Heart left ventricle (tissue), 16 donors: ENCODE measurements around the gene C6orf141. TPM values are rescaled to one million over a fixed set of nuclear protein-coding genes. Genes with fewer than 3 reads are reported as not detected.

ENCODE experiments used
- ATAC-seq, 4 donors: fragments of 200-7000 bp; cut with Tn5 transposase; one replicate each; pipeline ENCODE4 v1.9.1; 2020 to 2022; ENCODE audit warnings: moderate library complexity in 4 of 4, mild to moderate bottlenecking in 3 of 4, moderate number of reproducible peaks in 1 of 4
- DNase-seq, 5 donors: peaks; one replicate each; pipeline ENCODE4 v3.0.0-alpha.2; 2020
- H3K27ac ChIP-seq, 12 donors: fragments of 200-600 bp; sonication (generic) in 4 of 12; one replicate each; pipeline versions ENCODE4 v1.5.0 to v1.8.0; 2016 to 2022; ENCODE audit warnings: mild to moderate bottlenecking in 2 of 12
- H3K27me3 ChIP-seq, 9 donors: fragments of 200-600 bp; sonication (generic) in 2 of 9; one replicate each; pipeline versions ENCODE4 v1.5.1 to v1.8.0; 2016 to 2022; ENCODE audit warnings: mild to moderate bottlenecking in 3 of 9
- H3K36me3 ChIP-seq, 9 donors: fragments of 200-600 bp; sonication (generic) in 2 of 9; one replicate each; pipeline versions ENCODE4 v1.5.0 to v1.8.0; 2018 to 2022; ENCODE audit warnings: mild to moderate bottlenecking in 2 of 9
- H3K4me1 ChIP-seq, 12 donors: fragments of 200-600 bp; sonication (generic) in 4 of 12; one replicate each; pipeline versions ENCODE4 v1.5.0 to v1.8.0; 2016 to 2022; ENCODE audit warnings: mild to moderate bottlenecking in 3 of 12
- H3K4me3 ChIP-seq, 12 donors: fragments of 200-600 bp; sonication (generic) in 4 of 12; one replicate each; pipeline versions ENCODE4 v1.5.0 to v1.8.0; 2017 to 2022; ENCODE audit warnings: mild to moderate bottlenecking in 9 of 12, moderate library complexity in 4 of 12
- H3K9me3 ChIP-seq, 12 donors: fragments of 200-600 bp; sonication (generic) in 4 of 12; one replicate each; pipeline versions ENCODE4 v1.5.0 to v1.8.0; 2016 to 2022; ENCODE audit warnings: mild to moderate bottlenecking in 1 of 12
- POLR2A ChIP-seq, 2 donors: fragments of 450-650 bp; IDR thresholded peaks; one replicate each; pipeline ENCODE4 v1.6.1; 2017; ENCODE audit warnings: antibody characterized with exemption in 2 of 2, mild to moderate bottlenecking in 2 of 2, moderate library complexity in 2 of 2
- WGBS, 4 donors: extraction: QIAGEN DNeasy Blood & Tissue Kit in 2 of 4; methylation state at CpG; one replicate each; pipeline versions ENCODE4 v1.1.5 to v1.1.7; 2013 to 2018; 5-methylcytosine and 5-hydroxymethylcytosine counted together
- intact Hi-C, 10 donors: fragments of 100-400 bp; cut with DNase I; formaldehyde crosslinking; loops; one replicate each; pipeline versions ENCODE4 v1.11.1 to v1.14.2; 2022
- polyA plus RNA-seq, 2 donors: library from polyadenylated mRNA; stranded (reverse); fragments of 200-250 nt; gene quantifications; one replicate each; pipeline ENCODE4 v1.2.3, GENCODE V29; 2013
- total RNA-seq, 9 donors: library from RNA; depleted of rRNA in 2 of 9; stranded (reverse); fragments of >200 nt in 2 of 9; fragmentation: NEBNext Ultra II Directional in 3 of 9; extraction: Animal tissue kit (Norgen Biotek cat#: 25700) in 3 of 9; gene quantifications; one replicate each; pipeline versions ENCODE4 v1.1.0 to v1.2.4, GENCODE V29; 2016 to 2023
- TF ChIP-seq, protein P1 (sequence below), 12 donors: fragments of 200-600 bp; sonication (generic) in 4 of 12; IDR thresholded peaks; one replicate each; pipeline versions ENCODE4 v1.5.0 to v1.8.0; 2018 to 2022; ENCODE audit warnings: antibody characterized with exemption in 12 of 12, mild to moderate bottlenecking in 5 of 12
- donor health status: ischemic (EF 13 %, LVEDD 7.1; RV severe dilation, severe dysfunction).
- donor health status: healthy with polysubstance abuse.
- donor health status: DM: no; HTN: yes; CAD: no.
- donor health status: DM: no; HTN: no; CAD: no.
- donor health status: ischemic (EF 25% LVEDD 6.9; RV normal size, moderate dysfunction).
- donor health status: ischemic (EF 25% LVEDD 5.7; RV mildly dilated, moderate dysfunction).
- donor health status: healthy.
- donor health status: DM: yes; HTN: yes; CAD: no.
- donor health status: ischemic (EF 35%, LVEDD 5.7; RV mildly dilated, moderate dysfunction).
- donor health status: nonischemic (EF 11% LVEDD 7.7; RV severe dilation, severe dysfunction).
- donor health status: DM: yes; HTN: yes; CAD: no.
- donor health status: PGD.
- donor health status: ischemic (EF 29% LVEDD 5.4; RV normal size, mild dysfunction).
- donor health status: nonischemic (EF 23%, LVEDD 6.1; RV moderate dilation, normal function).

C6orf141 gene
- total and polyA plus RNA-seq, 11 donors, result 0.28 to 1.2 (median 0.51) TPM; not detected in 6

GRCh38 chr6:49513153-49513989 is 37.1 kb upstream of the C6orf141 start:
- H3K4me3 ChIP-seq, result no peak overlapping the region
- 80 to 82% (median 81%) methylated on average over 2 of the region's 2 CpGs for WGBS, 4 donors
- H3K27ac ChIP-seq, result no peak overlapping the region
- intact Hi-C loops, result no loop called here
- ATAC-seq (no peak), DNase-seq (no peak)
- peaks cover 0 to 17% (median 0%) of the 10 kb centered on the region in 9 donors for H3K27me3 ChIP-seq
- no peaks in the 10 kb centered on the region for H3K36me3 ChIP-seq
- no peaks in the 10 kb centered on the region for H3K4me1 ChIP-seq
- H3K9me3 ChIP-seq, result no peaks in the 10 kb centered on the region
- no peak for TF ChIP-seq POLR2A (IDR thresholded peaks at IDR 0.05)
- TF ChIP-seq, protein P1, sequence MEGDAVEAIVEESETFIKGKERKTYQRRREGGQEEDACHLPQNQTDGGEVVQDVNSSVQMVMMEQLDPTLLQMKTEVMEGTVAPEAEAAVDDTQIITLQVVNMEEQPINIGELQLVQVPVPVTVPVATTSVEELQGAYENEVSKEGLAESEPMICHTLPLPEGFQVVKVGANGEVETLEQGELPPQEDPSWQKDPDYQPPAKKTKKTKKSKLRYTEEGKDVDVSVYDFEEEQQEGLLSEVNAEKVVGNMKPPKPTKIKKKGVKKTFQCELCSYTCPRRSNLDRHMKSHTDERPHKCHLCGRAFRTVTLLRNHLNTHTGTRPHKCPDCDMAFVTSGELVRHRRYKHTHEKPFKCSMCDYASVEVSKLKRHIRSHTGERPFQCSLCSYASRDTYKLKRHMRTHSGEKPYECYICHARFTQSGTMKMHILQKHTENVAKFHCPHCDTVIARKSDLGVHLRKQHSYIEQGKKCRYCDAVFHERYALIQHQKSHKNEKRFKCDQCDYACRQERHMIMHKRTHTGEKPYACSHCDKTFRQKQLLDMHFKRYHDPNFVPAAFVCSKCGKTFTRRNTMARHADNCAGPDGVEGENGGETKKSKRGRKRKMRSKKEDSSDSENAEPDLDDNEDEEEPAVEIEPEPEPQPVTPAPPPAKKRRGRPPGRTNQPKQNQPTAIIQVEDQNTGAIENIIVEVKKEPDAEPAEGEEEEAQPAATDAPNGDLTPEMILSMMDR (IDR thresholded peaks at IDR 0.05), result no peak

DNA sequence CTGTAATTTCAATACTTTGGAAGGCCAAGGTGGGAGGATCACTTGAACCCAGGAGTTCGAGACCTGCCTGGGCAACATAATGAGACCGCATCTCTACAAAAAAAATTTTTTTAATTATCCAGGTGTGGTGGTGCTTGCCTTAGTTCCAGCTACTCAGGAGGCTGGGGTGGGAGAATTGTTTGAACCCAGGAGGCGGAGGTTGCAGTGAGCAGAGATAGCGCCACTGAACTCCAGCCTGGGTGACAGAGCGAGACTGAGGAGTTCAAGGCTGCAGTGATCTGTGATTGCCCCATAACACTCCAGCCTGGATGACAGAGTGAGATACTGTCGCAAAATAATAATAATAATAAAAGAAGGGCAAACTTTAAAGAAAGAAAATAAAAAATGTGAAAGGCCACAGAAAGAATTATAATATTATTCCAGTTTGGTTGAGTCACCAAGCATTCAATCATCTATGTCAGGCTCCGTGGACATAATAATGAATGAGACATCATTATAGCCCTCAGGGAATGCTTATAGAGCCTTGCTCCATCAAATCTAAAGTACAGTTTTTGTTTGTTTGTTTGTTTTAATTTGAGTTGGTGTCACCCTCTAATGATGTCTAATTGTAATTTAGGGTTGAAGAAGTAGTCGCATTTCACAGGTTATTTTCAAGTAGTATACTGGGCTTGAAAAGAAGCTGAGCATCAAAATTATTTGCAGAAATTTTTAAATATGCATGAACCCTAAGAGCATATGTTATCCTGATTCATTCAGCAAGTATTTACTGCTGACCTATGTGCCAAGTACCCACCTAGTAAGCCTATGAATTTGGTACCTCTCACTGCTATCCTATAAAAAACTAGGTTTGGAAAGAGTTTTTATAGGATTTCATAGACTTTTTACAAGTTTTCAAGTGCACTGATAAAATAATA is 35.6 kb upstream of the C6orf141 start:
- 65 to 76% (median 74%) methylated on average over 8 of the region's 8 CpGs for WGBS, 4 donors
- no peak overlapping the region for H3K4me3 ChIP-seq
- no peaks in the 10 kb centered on the region for H3K9me3 ChIP-seq
- DNase-seq (no peak), ATAC-seq (no peak)
- no peaks in the 10 kb centered on the region for H3K4me1 ChIP-seq
- H3K27ac ChIP-seq, result no peak overlapping the region
- intact Hi-C loops, result no loop called here
- H3K27me3 ChIP-seq, result peaks cover 0 to 17% (median 0%) of the 10 kb centered on the region in 9 donors
- TF ChIP-seq, protein P1 (IDR thresholded peaks at IDR 0.05), result no peak
- TF ChIP-seq POLR2A (IDR thresholded peaks at IDR 0.05), result no peak
- H3K36me3 ChIP-seq, result no peaks in the 10 kb centered on the region

DNA sequence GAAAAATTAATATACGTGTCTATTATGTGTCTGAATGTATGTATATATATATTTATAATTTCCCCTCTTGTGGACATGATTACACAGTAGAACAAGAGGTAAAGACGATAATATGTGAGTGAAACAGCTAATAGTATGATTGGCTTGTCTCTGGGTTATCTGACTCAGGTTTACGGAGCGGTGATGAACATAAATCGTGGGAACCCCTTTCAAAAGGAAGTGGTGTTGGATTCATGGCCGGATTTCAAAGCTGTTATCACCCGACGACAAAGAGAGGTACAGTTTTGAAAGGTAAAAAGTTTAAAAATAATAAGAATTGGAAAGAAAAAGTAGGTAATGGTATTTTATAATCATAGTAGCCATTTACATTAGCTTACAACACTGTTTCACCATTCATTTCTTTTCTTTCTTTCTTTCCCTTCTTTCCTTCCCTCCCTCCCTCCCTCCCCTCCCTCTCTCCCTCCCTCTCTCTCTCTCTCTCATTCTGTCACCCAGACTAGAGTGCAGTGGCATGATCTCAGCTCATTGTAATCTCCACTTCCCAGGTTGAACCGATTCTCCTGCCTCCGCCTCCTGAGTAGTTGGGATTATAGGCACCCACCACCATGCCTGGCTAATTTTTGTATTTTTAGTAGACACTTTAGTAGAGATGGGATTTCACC is 34.9 kb upstream of the C6orf141 start:
- ATAC-seq (no peak), DNase-seq (no peak)
- no peaks in the 10 kb centered on the region for H3K4me1 ChIP-seq
- H3K27me3 ChIP-seq, result peaks cover 0 to 14% (median 0%) of the 10 kb centered on the region in 9 donors
- intact Hi-C loops, result no loop called here
- no peak overlapping the region for H3K4me3 ChIP-seq
- H3K36me3 ChIP-seq, result no peaks in the 10 kb centered on the region
- TF ChIP-seq, protein P1 (IDR thresholded peaks at IDR 0.05), result no peak
- no peak for TF ChIP-seq POLR2A (IDR thresholded peaks at IDR 0.05)
- WGBS, 4 donors, result 70 to 76% (median 70%) methylated on average over 10 of the region's 10 CpGs
- H3K9me3 ChIP-seq, result no peaks in the 10 kb centered on the region
- H3K27ac ChIP-seq, result no peak overlapping the region
